H1 (cell line): ENCODE results near the gene MAP3K6. TPM values are rescaled to one million over a fixed set of nuclear protein-coding genes. Genes with fewer than 3 reads are reported as not detected.

Experiments used
- CBX8 ChIP-seq: fragments of 300-800, 300-1000 bp; sonication (generic); IDR thresholded peaks from 2 replicates; pipeline ENCODE4 v1.7.1; 2016; ENCODE audit warnings: low read depth, low read length, borderline replicate concordance
- CHD7 ChIP-seq: fragments of 300-600 bp; sonication (generic); IDR thresholded peaks from 2 replicates; pipeline ENCODE4 v1.7.1; 2012; ENCODE audit warnings: low read length, moderate library complexity, mild to moderate bottlenecking, inconsistent platforms; ENCODE audit not compliant: insufficient replicate concordance
- MAX ChIP-seq: IDR thresholded peaks from 2 replicates; pipeline ENCODE4 v1.6.1; 2012; ENCODE audit warnings: inconsistent platforms
- NANOG ChIP-seq: IDR thresholded peaks from 2 replicates; pipeline ENCODE4 v1.6.1; 2011; ENCODE audit warnings: low read length, low read depth, mild to moderate bottlenecking, inconsistent platforms; ENCODE audit not compliant: insufficient read depth, poor library complexity, severe bottlenecking
- SAP30 ChIP-seq: fragments of 300-600 bp; sonication (generic); IDR thresholded peaks from 2 replicates; pipeline ENCODE4 v1.7.1; 2012; ENCODE audit warnings: low read length, moderate library complexity, mild to moderate bottlenecking, inconsistent platforms; ENCODE audit not compliant: insufficient read depth, insufficient replicate concordance
- polyA plus RNA-seq, 7 experiments: library from polyadenylated mRNA; depleted of rRNA in 3 of 7; stranded (reverse) in 5 of 7; unstranded in 2 of 7; fragments of >200 nt in 5 of 7; fragments of 200-250 nt in 2 of 7; gene quantifications; 1 replicate in 5 of 7; 2 replicates in 1 of 7; 4 replicates in 1 of 7; pipeline versions ENCODE4 v1.2.1 to v1.2.3, GENCODE V29; 2011 to 2013; ENCODE audit warnings: missing spikeins in 2 of 7, mixed read lengths in 2 of 7
- total RNA-seq: library from RNA; stranded (reverse); fragmentation: NEBNext Ultra II Directional; extraction: Animal tissue kit (Norgen Biotek cat#: 25700); gene quantifications from 2 replicates; pipeline ENCODE4 v1.2.1, GENCODE V29; 2021

The MAP3K6 gene
- total and polyA plus RNA-seq, 2 of the 8 experiments (the other 6 are each of a cell fraction or from before 2014, with no cell fraction given): 7.4 to 7.6 TPM

- TF ChIP-seq CHD7 (no peak), NANOG (no peak), CBX8 (no peak), SAP30 (no peak), MAX (no peak)
Observed at GRCh38 chr1:27364696-27365371, 1.9 kb downstream of the MAP3K6 start (continued).
